ENCODE measurements around the gene MBOAT2. TPM values are rescaled to one million over a fixed set of nuclear protein-coding genes. Genes with fewer than 3 reads are reported as not detected.

Gene MBOAT2
- total and polyA plus RNA-seq, 11 donors = 4.5 to 34.9 (median 16.1) TPM

DNA sequence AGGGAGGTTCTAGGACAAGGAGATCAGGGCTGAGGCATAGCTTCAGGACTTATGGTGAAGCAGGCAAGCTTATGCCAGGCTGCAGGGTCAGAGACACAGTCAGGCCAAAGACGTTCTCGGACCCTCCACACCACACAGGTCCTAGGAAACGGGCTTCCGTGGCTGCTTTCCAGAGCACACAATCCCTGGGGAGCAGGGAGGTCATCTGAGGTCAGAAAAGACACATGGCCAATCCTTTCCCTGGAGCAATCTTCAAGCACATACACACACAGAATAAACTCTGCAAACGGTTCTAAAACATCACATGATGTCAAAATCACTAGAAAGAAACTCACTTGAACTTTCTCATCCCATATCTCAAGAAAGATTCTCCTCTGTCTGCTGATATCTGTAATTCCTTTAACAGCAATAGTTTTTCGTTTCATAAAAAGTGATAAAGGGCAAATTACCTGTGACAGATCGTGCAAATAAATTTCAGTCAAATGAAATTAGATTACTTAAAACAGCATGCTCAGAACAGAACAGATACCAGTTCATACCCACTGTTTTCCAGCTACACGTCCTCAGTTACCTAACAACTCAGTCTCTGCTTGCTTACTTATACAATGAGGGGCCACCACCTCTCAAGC is 63.9 kb downstream of the MBOAT2 start:
- H3K9me3 ChIP-seq = no peaks in the 10 kb centered on the region
- H3K4me1 ChIP-seq = peaks cover 0 to 4% (median 0%) of the 10 kb centered on the region in 12 donors
- no peaks in the 10 kb centered on the region for H3K36me3 ChIP-seq
- WGBS, 4 donors = 48 to 66% (median 60%) methylated on average over 8 of the region's 8 CpGs
- H3K4me3 ChIP-seq = no peak overlapping the region
- H3K27me3 ChIP-seq = no peaks in the 10 kb centered on the region
- TF ChIP-seq, protein P1, sequence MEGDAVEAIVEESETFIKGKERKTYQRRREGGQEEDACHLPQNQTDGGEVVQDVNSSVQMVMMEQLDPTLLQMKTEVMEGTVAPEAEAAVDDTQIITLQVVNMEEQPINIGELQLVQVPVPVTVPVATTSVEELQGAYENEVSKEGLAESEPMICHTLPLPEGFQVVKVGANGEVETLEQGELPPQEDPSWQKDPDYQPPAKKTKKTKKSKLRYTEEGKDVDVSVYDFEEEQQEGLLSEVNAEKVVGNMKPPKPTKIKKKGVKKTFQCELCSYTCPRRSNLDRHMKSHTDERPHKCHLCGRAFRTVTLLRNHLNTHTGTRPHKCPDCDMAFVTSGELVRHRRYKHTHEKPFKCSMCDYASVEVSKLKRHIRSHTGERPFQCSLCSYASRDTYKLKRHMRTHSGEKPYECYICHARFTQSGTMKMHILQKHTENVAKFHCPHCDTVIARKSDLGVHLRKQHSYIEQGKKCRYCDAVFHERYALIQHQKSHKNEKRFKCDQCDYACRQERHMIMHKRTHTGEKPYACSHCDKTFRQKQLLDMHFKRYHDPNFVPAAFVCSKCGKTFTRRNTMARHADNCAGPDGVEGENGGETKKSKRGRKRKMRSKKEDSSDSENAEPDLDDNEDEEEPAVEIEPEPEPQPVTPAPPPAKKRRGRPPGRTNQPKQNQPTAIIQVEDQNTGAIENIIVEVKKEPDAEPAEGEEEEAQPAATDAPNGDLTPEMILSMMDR (IDR thresholded peaks at IDR 0.05) = no peak
- no peak for TF ChIP-seq POLR2A (IDR thresholded peaks at IDR 0.05)
- intact Hi-C loops (cut with DNase I) = no loop called here
- DNase-seq (no peak), ATAC-seq (no peak)
- no peak overlapping the region for H3K27ac ChIP-seq

GRCh38 chr2:8938384-8938783 is 65.1 kb downstream of the MBOAT2 start:
- TF ChIP-seq, protein P1 (IDR thresholded peaks at IDR 0.05) = no peak
- TF ChIP-seq POLR2A (IDR thresholded peaks at IDR 0.05) = no peak
- Histone ChIP-seq H3K9me3 (no peaks in the 10 kb centered on the region), H3K4me3 (no peak overlapping the region), H3K4me1 (peaks cover 0 to 4% (median 0%) of the 10 kb centered on the region in 12 donors), H3K27me3 (no peaks in the 10 kb centered on the region), H3K27ac (no peak overlapping the region), H3K36me3 (no peaks in the 10 kb centered on the region)
- DNase-seq (no peak), ATAC-seq (no peak)
- intact Hi-C loops (cut with DNase I) = no loop called here
- 95 to 98% (median 97%) methylated on average over 19 of the region's 19 CpGs for whole genome bisulfite sequencing, 4 donors

DNA sequence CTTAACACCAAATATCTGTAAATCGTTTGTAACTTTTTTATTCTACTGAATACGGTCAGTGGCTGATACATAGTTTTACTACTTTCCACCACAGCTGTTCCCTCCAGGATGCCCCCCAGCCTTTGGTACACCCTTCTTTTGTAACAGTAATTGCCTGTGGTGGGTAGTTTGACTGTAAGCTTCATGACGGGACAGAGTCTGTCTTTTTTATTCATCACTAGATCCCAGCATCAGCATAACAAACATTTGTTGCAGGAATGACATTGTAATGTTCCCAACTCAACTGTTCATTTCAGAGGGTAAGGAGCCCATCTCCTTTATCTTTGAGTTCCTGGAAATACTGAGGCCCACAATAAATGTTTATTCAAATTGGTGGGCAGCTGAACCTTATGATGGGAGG is 67.5 kb downstream of the MBOAT2 start:
- intact Hi-C loops (cut with DNase I) = no loop called here
- WGBS, 4 donors = 89 to 94% (median 94%) methylated on average over 3 of the region's 3 CpGs
- peaks cover 0 to 3% (median 0%) of the 10 kb centered on the region in 12 donors for H3K9me3 ChIP-seq
- DNase-seq = no peak
- H3K4me1 ChIP-seq = peaks cover 0 to 4% (median 0%) of the 10 kb centered on the region in 12 donors
- H3K27ac ChIP-seq = no peak overlapping the region
- no peak overlapping the region for H3K4me3 ChIP-seq
- no peaks in the 10 kb centered on the region for H3K27me3 ChIP-seq
- no peak for TF ChIP-seq POLR2A (IDR thresholded peaks at IDR 0.05)
- TF ChIP-seq, protein P1 (IDR thresholded peaks at IDR 0.05) = no peak
- H3K36me3 ChIP-seq = no peaks in the 10 kb centered on the region
- ATAC-seq = no peak

DNA sequence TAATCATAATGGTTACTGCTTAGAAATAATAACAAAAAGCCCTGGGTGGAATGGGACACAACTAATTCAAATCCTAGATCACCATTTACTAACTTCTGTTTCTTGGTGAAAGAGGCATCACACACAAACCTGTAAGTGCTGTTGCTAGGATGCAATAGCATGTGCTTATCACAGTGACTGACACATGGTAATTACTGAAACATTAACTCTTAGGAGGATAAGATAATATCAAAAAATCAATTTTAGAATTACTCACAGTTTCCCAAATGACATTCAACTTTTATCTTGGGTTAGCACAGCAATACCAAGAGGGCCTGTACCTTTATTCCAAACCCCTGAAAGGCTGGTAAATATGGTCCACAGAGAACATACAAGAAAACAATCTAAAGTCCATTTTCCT is 69.1 kb downstream of the MBOAT2 start:
- H3K27ac ChIP-seq = no peak overlapping the region
- H3K36me3 ChIP-seq = no peaks in the 10 kb centered on the region
- TF ChIP-seq, protein P1 (IDR thresholded peaks at IDR 0.05) = no peak
- no peak for TF ChIP-seq POLR2A (IDR thresholded peaks at IDR 0.05)
- H3K27me3 ChIP-seq = no peaks in the 10 kb centered on the region
- DNase-seq = no peak
- ATAC-seq = no peak
- H3K4me1 ChIP-seq = peaks cover 0 to under 1% (median 0%) of the 10 kb centered on the region in 12 donors
- intact Hi-C loops (cut with DNase I) = no loop called here
- H3K4me3 ChIP-seq = no peak overlapping the region
- peaks cover 0 to 3% (median 0%) of the 10 kb centered on the region in 12 donors for H3K9me3 ChIP-seq
